HEK293 (cell line): ENCODE results near the gene SH2D2A.

Experiments
- CTCF ChIP-seq: fragments of 450-650 bp; formaldehyde crosslinking; IDR thresholded peaks from 2 replicates; pipeline ENCODE4 v1.5.1; 2016; ENCODE audit warnings: missing biosample characterization, missing genetic modification characterization
- SETDB1 ChIP-seq: IDR thresholded peaks from one replicate; pipeline ENCODE4 v1.6.1; 2017; ENCODE audit warnings: mild to moderate bottlenecking, low read length, moderate library complexity, mixed read lengths; ENCODE audit not compliant: insufficient read length
- ZNF146 ChIP-seq: fragments of 450-650 bp; formaldehyde crosslinking; IDR thresholded peaks from 2 replicates; pipeline ENCODE4 v1.5.1; 2016; ENCODE audit warnings: missing biosample characterization, missing genetic modification characterization
- ZNF214 ChIP-seq: fragments of 450-650 bp; formaldehyde crosslinking; IDR thresholded peaks from 2 replicates; pipeline ENCODE4 v1.5.1; 2017; ENCODE audit warnings: missing biosample characterization, mild to moderate bottlenecking, missing genetic modification characterization, borderline replicate concordance
- ZNF280D ChIP-seq: fragments of 450-650 bp; formaldehyde crosslinking; IDR thresholded peaks from 2 replicates; pipeline ENCODE4 v1.5.1; 2016; ENCODE audit warnings: missing biosample characterization, missing genetic modification characterization
- ZNF362 ChIP-seq: fragments of 450-650 bp; formaldehyde crosslinking; IDR thresholded peaks from 2 replicates; pipeline ENCODE4 v1.5.1; 2016; ENCODE audit warnings: missing biosample characterization, missing genetic modification characterization
- ZNF449 ChIP-seq: fragments of 450-650 bp; formaldehyde crosslinking; IDR thresholded peaks from 2 replicates; pipeline ENCODE4 v1.5.1; 2017; ENCODE audit warnings: missing biosample characterization, mild to moderate bottlenecking, missing genetic modification characterization, moderate library complexity
- ZNF488 ChIP-seq: fragments of 450-650 bp; formaldehyde crosslinking; IDR thresholded peaks from 2 replicates; pipeline ENCODE4 v1.5.1; 2016; ENCODE audit warnings: missing biosample characterization, missing genetic modification characterization
- ZNF623 ChIP-seq: fragments of 450-650 bp; formaldehyde crosslinking; IDR thresholded peaks from 2 replicates; pipeline ENCODE4 v1.5.1; 2016; ENCODE audit warnings: missing biosample characterization, missing genetic modification characterization

- TF ChIP-seq ZNF362 (tag by site-specific recombination) (no peak), SETDB1 (no peak), ZNF146 (no peak), ZNF214 (tag by site-specific recombination) (no peak), CTCF (no peak), ZNF623 (tag by site-specific recombination) (no peak), ZNF488 (tag by site-specific recombination) (no peak), ZNF280D (no peak), ZNF449 (tag by site-specific recombination) (no peak)
Observed at GRCh38 chr1:156804026-156804425, 12.6 kb downstream of the SH2D2A start.
